ENCODE results near the gene KCNAB1. TPM values are rescaled to one million over a fixed set of nuclear protein-coding genes. Genes with fewer than 3 reads are reported as not detected.
"Not testable (repeated sequence)": the region's sequence is repeated elsewhere in the genome, so short reads cannot be mapped to it uniquely, and the experiment has no call there.

KCNAB1 gene
- total and polyA plus RNA-seq, 10 of the 15 experiments (the other 5 are each of a cell fraction or from before 2014, with no cell fraction given), result 0.11 to 0.69 (median 0.43) TPM; not detected in 6

- no peak for FAIRE-seq
- SMC1A ChIA-PET (ENCODE audit: uncharacterized antibody, unreplicated experiment), result no interaction called here
Observed at GRCh38 chr3:156274791-156275190, 154.4 kb downstream of the KCNAB1 start.

GRCh38 chr3:156284637-156285036 lies 164.3 kb downstream of the KCNAB1 start:
- POLR2A ChIA-PET; H3K36me3 ChIP-seq (ENCODE audit: control insufficient read depth in 2 of 2, insufficient read depth in 2 of 2, low read length in 1 of 2); H3K79me2 ChIP-seq (ENCODE audit: control insufficient read depth, insufficient read depth, low read length); H3K4me2 ChIP-seq (ENCODE audit: control insufficient read depth, insufficient read depth); DNase-seq (ENCODE audit: low read depth, low spot score); H3K27ac ChIP-seq (ENCODE audit: control insufficient read depth, insufficient read depth); ATAC-seq; H3K9ac ChIP-seq (ENCODE audit: control insufficient read depth, insufficient read depth, low read length); H3K4me3 ChIP-seq; FAIRE-seq; in situ Hi-C loops (cut with MboI); H4K20me1 ChIP-seq (ENCODE audit: control insufficient read depth, insufficient read depth); H3K27me3 ChIP-seq (replicated peaks in 1 of 2; ENCODE audit: control insufficient read depth in 2 of 2, insufficient read depth in 2 of 2, low read length in 1 of 2); CTCF ChIA-PET; SMC1A ChIA-PET (ENCODE audit: uncharacterized antibody, unreplicated experiment); H3K4me1 ChIP-seq (ENCODE audit: control insufficient read depth, insufficient read depth, low read length); H2AFZ ChIP-seq (ENCODE audit: control insufficient read depth, low read depth, low read length); intact Hi-C loops (cut with micrococcal nuclease; ENCODE audit: unreplicated experiment); RAD21 ChIA-PET (ENCODE audit: unreplicated experiment); BruUV-seq (replicated peaks); H3K9me3 ChIP-seq (replicated peaks; ENCODE audit: control insufficient read depth, insufficient read depth, low read length): not testable (repeated sequence)
- 79% methylated on average over 24 of the region's 24 CpGs for WGBS (ENCODE audit: insufficient coverage, insufficient replicate concordance, low lambda C conversion rate, missing lambda C conversion rate)

More at GRCh38 chr3:156274791-156275190, 154.4 kb downstream of the KCNAB1 start:
- WGBS (ENCODE audit: insufficient coverage, insufficient replicate concordance, low lambda C conversion rate, missing lambda C conversion rate), result 59% methylated on average over 2 of the region's 2 CpGs
- TF ChIP-seq ZNF622 (IDR thresholded peaks at IDR 0.05) (no peak), HDAC2 (IDR thresholded peaks at IDR 0.05) (no peak), TCF3 (IDR thresholded peaks at IDR 0.05; ENCODE audit: borderline replicate concordance, insufficient read depth, low read depth, low read length) (no peak), NFYB (IDR thresholded peaks at IDR 0.05; ENCODE audit: insufficient read depth, low read depth, low read length) (no peak), E2F4 (IDR thresholded peaks at IDR 0.05; ENCODE audit: low read depth, low read length) (no peak), CHD4 (IDR thresholded peaks at IDR 0.05) (no peak), SUZ12 (IDR thresholded peaks at IDR 0.05; ENCODE audit: unreplicated experiment) (no peak), RCOR1 (conservative IDR thresholded peaks at IDR 0.05; ENCODE audit: low read depth, low read length) (no peak), GATAD2B (conservative IDR thresholded peaks at IDR 0.05; ENCODE audit: low read depth) (no peak), IRF3 (IDR thresholded peaks at IDR 0.05) (no peak), E4F1 (IDR thresholded peaks at IDR 0.05; ENCODE audit: borderline replicate concordance, partially characterized antibody) (no peak), JUND (IDR thresholded peaks at IDR 0.05; ENCODE audit: low read depth, low read length) (no peak)
- no peak for ATAC-seq
- ChIA-PET CTCF (no interaction called here), POLR2A (no interaction called here), RAD21 (ENCODE audit: unreplicated experiment) (no interaction called here)
- Histone ChIP-seq H3K27me3 (replicated peaks in 1 of 2; ENCODE audit: control insufficient read depth in 2 of 2, insufficient read depth in 2 of 2, low read length in 1 of 2) (no peaks in the 10 kb centered on the region), H3K9me3 (replicated peaks; ENCODE audit: control insufficient read depth, insufficient read depth, low read length) (no peaks in the 10 kb centered on the region), H3K4me1 (ENCODE audit: control insufficient read depth, insufficient read depth, low read length) (no peaks in the 10 kb centered on the region), H3K4me3 (no peak overlapping the region), H4K20me1 (ENCODE audit: control insufficient read depth, insufficient read depth) (no peaks in the 10 kb centered on the region), H3K9ac (ENCODE audit: control insufficient read depth, insufficient read depth, low read length) (no peak overlapping the region), H3K4me2 (ENCODE audit: control insufficient read depth, insufficient read depth) (no peak overlapping the region), H3K36me3 (ENCODE audit: control insufficient read depth in 2 of 2, insufficient read depth in 2 of 2, low read length in 1 of 2) (no peaks in the 10 kb centered on the region), H3K79me2 (ENCODE audit: control insufficient read depth, insufficient read depth, low read length) (no peaks in the 10 kb centered on the region), H2AFZ (ENCODE audit: control insufficient read depth, low read depth, low read length) (no peak overlapping the region), H3K27ac (ENCODE audit: control insufficient read depth, insufficient read depth) (no peak overlapping the region)
- DNase-seq (ENCODE audit: low read depth, low spot score), result no peak
- in situ Hi-C loops (cut with MboI), result no loop called here
- BruUV-seq (replicated peaks), result no TSS peak
- intact Hi-C loops (cut with micrococcal nuclease; ENCODE audit: unreplicated experiment), result no loop called here
